ENCODE data around the gene RNF166. TPM values are rescaled to one million over a fixed set of nuclear protein-coding genes. Genes with fewer than 3 reads are reported as not detected.

The RNF166 gene
- total RNA-seq, 3 donors from 2014 or later (not counting 1 experiment from before 2014, with no cell fraction given): 459 to 712 (median 501) TPM

- no peak overlapping the region for H3K4me3 ChIP-seq (ENCODE audit: low read length)
- Mint-ChIP-seq H3K27me3 (ENCODE audit: low read depth in 2 of 2) (no peaks in the 10 kb centered on the region), H3K4me1 (no peaks in the 10 kb centered on the region), H3K4me3 (no peak overlapping the region), H3K27ac (no peak overlapping the region), H3K36me3 (no peaks in the 10 kb centered on the region), H3K9me3 (no peaks in the 10 kb centered on the region)
- H3K27ac ChIP-seq (ENCODE audit: low read length): no peak overlapping the region
- intact Hi-C loops (cut with micrococcal nuclease): no loop called here
- H3K27me3 ChIP-seq (ENCODE audit: control insufficient read depth, insufficient read depth, low read length): no peaks in the 10 kb centered on the region
- H3K4me1 ChIP-seq (ENCODE audit: control insufficient read depth, insufficient read depth, low read length): peaks cover 18% of the 10 kb centered on the region
- H3K9me3 ChIP-seq (ENCODE audit: control insufficient read depth, insufficient read depth, low read length): no peaks in the 10 kb centered on the region
- H3K36me3 ChIP-seq (ENCODE audit: control insufficient read depth, insufficient read depth, low read length): peaks cover 83% of the 10 kb centered on the region
- 95% methylated on average over 22 of the region's 23 CpGs for WGBS (ENCODE audit: insufficient coverage)
- no peak for DNase-seq
- TF ChIP-seq CTCF (IDR thresholded peaks at IDR 0.05): no peak
- ATAC-seq: no peak
Measured at GRCh38 chr16:88720396-88720970, 14.3 kb upstream of the RNF166 start.

- DNase-seq (no peak), ATAC-seq (no peak)
- intact Hi-C loops (cut with micrococcal nuclease): no loop called here
- no peak overlapping the region for H3K27ac ChIP-seq (ENCODE audit: low read length)
- Mint-ChIP-seq H3K27ac (no peak overlapping the region), H3K27me3 (ENCODE audit: low read depth in 2 of 2) (no peaks in the 10 kb centered on the region), H3K36me3 (no peaks in the 10 kb centered on the region), H3K9me3 (no peaks in the 10 kb centered on the region), H3K4me1 (no peaks in the 10 kb centered on the region), H3K4me3 (no peak overlapping the region)
- 95% methylated on average over 19 of the region's 19 CpGs for WGBS (ENCODE audit: insufficient coverage)
- no peaks in the 10 kb centered on the region for H3K27me3 ChIP-seq (ENCODE audit: control insufficient read depth, insufficient read depth, low read length)
- no peak overlapping the region for H3K4me3 ChIP-seq (ENCODE audit: low read length)
- peaks cover 18% of the 10 kb centered on the region for H3K4me1 ChIP-seq (ENCODE audit: control insufficient read depth, insufficient read depth, low read length)
- TF ChIP-seq CTCF (IDR thresholded peaks at IDR 0.05): no peak
- H3K9me3 ChIP-seq (ENCODE audit: control insufficient read depth, insufficient read depth, low read length): no peaks in the 10 kb centered on the region
- H3K36me3 ChIP-seq (ENCODE audit: control insufficient read depth, insufficient read depth, low read length): peaks cover 83% of the 10 kb centered on the region
Measured at GRCh38 chr16:88719933-88720296, 13.7 kb upstream of the RNF166 start.

GRCh38 chr16:88719267-88719932 lies 13.2 kb upstream of the RNF166 start:
- H3K4me3 Mint-ChIP-seq: no peak overlapping the region

More at GRCh38 chr16:88719267-88719932, 13.2 kb upstream of the RNF166 start:
- TF ChIP-seq CTCF (IDR thresholded peaks at IDR 0.05): no peak
- Histone ChIP-seq H3K4me3 (ENCODE audit: low read length) (no peak overlapping the region), H3K9me3 (ENCODE audit: control insufficient read depth, insufficient read depth, low read length) (no peaks in the 10 kb centered on the region), H3K4me1 (ENCODE audit: control insufficient read depth, insufficient read depth, low read length) (peaks cover 18% of the 10 kb centered on the region), H3K36me3 (ENCODE audit: control insufficient read depth, insufficient read depth, low read length) (peaks cover 83% of the 10 kb centered on the region), H3K27ac (ENCODE audit: low read length) (no peak overlapping the region), H3K27me3 (ENCODE audit: control insufficient read depth, insufficient read depth, low read length) (no peaks in the 10 kb centered on the region)
- 97% methylated on average over 29 of the region's 29 CpGs for WGBS (ENCODE audit: insufficient coverage)
- Mint-ChIP-seq H3K27ac (no peak overlapping the region), H3K27me3 (ENCODE audit: low read depth in 2 of 2) (no peaks in the 10 kb centered on the region), H3K36me3 (no peaks in the 10 kb centered on the region), H3K9me3 (no peaks in the 10 kb centered on the region), H3K4me1 (no peaks in the 10 kb centered on the region)
- intact Hi-C loops (cut with micrococcal nuclease): no loop called here
- ATAC-seq (no peak), DNase-seq (no peak)
